Natural killer cell (primary cell): ENCODE measurements around the gene POMP. TPM values are rescaled to one million over a fixed set of nuclear protein-coding genes. Genes with fewer than 3 reads are reported as not detected.

Experiments used
- ATAC-seq, 3 donors: fragments of 150-1000 bp in 2 of 3; fragments of 200-7000 bp in 1 of 3; cut with Tn5 transposase; 1 replicate in 1 of 3; 2 replicates in 2 of 3; pipeline ENCODE4 v1.10.0; 2021; ENCODE audit warnings: mild to moderate bottlenecking in 2 of 3, moderate library complexity in 2 of 3
- DNase-seq, 2 donors: peaks; one replicate each; pipeline versions ENCODE4 v3.0.0 to v3.0.0-alpha.2; 2013 to 2021; ENCODE audit warnings: mixed read lengths in 1 of 2
- H3K27ac ChIP-seq: one replicate; pipeline ENCODE4 v1.5.1; 2013; ENCODE audit warnings: mild to moderate bottlenecking, low read length
- H3K27me3 ChIP-seq: one replicate; pipeline ENCODE4 v1.6.1; 2013; ENCODE audit warnings: low read length; ENCODE audit not compliant: control insufficient read depth, insufficient read depth
- H3K36me3 ChIP-seq: one replicate; pipeline ENCODE4 v1.6.1; 2013; ENCODE audit warnings: low read length; ENCODE audit not compliant: control insufficient read depth, insufficient read depth
- H3K4me1 ChIP-seq: one replicate; pipeline ENCODE4 v1.6.1; 2013; ENCODE audit warnings: low read length; ENCODE audit not compliant: control insufficient read depth, insufficient read depth
- H3K4me3 ChIP-seq: one replicate; pipeline ENCODE4 v1.5.1; 2013; ENCODE audit warnings: low read length
- H3K9me3 ChIP-seq: one replicate; pipeline ENCODE4 v1.6.1; 2013; ENCODE audit warnings: low read length; ENCODE audit not compliant: control insufficient read depth, insufficient read depth
- H3K27ac Mint-ChIP-seq, 2 donors: one replicate each; pipeline ENCODE4 v1.8.0; 2022; ENCODE audit warnings: mild to moderate bottlenecking in 2 of 2, mixed read lengths in 2 of 2, moderate library complexity in 1 of 2
- H3K27me3 Mint-ChIP-seq, 2 donors: one replicate each; pipeline ENCODE4 v1.8.0; 2022; ENCODE audit warnings: low read depth in 2 of 2, mixed read lengths in 2 of 2
- H3K36me3 Mint-ChIP-seq: one replicate; pipeline ENCODE4 v1.8.0; 2022; ENCODE audit warnings: mixed read lengths
- H3K4me1 Mint-ChIP-seq, 2 donors: one replicate each; pipeline ENCODE4 v1.8.0; 2022; ENCODE audit warnings: mixed read lengths in 2 of 2
- H3K4me3 Mint-ChIP-seq: one replicate; pipeline ENCODE4 v1.8.0; 2022; ENCODE audit warnings: mild to moderate bottlenecking, moderate library complexity, mixed read lengths
- H3K9me3 Mint-ChIP-seq, 2 donors: one replicate each; pipeline ENCODE4 v1.8.0; 2022; ENCODE audit warnings: mixed read lengths in 2 of 2
- CTCF ChIP-seq: fragments of 200-600 bp; IDR thresholded peaks from one replicate; pipeline ENCODE4 v1.8.0; 2022; ENCODE audit warnings: antibody characterized with exemption
- WGBS: methylation state at CpG from one replicate; pipeline ENCODE4 v1.1.7; 2013; ENCODE audit warnings: missing lambda C conversion rate; ENCODE audit not compliant: insufficient coverage; 5-methylcytosine and 5-hydroxymethylcytosine counted together
- intact Hi-C: fragments of 100-400 bp; cut with micrococcal nuclease; formaldehyde crosslinking; loops from one replicate; pipeline ENCODE4 v1.14.2; 2022
- total RNA-seq, 4 donors: library from RNA; stranded (reverse); fragments of 120-200 nt in 1 of 4; gene quantifications; one replicate each; pipeline versions ENCODE4 v1.2.3 to v1.2.4, GENCODE V29; 2013 to 2022

POMP gene
- total RNA-seq, 3 donors from 2014 or later (not counting 1 experiment from before 2014, with no cell fraction given), result 33.0 to 42.2 (median 36.0) TPM

- TF ChIP-seq CTCF, result no peak
- WGBS, result 78% methylated on average over 5 of the region's 9 CpGs
- H3K27me3 Mint-ChIP-seq, result no peaks in the 10 kb centered on the region
- H3K27ac Mint-ChIP-seq, result no peak overlapping the region
- peaks cover 95% of the 10 kb centered on the region for H3K36me3 ChIP-seq
- peaks cover 18 to 41% of the 10 kb centered on the region in 2 donors for H3K4me1 Mint-ChIP-seq
- no peak overlapping the region for H3K27ac ChIP-seq
- H3K9me3 ChIP-seq, result no peaks in the 10 kb centered on the region
- DNase-seq (no peak), ATAC-seq (no peak)
- peaks cover 42% of the 10 kb centered on the region for H3K36me3 Mint-ChIP-seq
- H3K9me3 Mint-ChIP-seq, result no peaks in the 10 kb centered on the region
- H3K4me3 ChIP-seq, result no peak overlapping the region
- no peaks in the 10 kb centered on the region for H3K27me3 ChIP-seq
- H3K4me1 ChIP-seq, result no peaks in the 10 kb centered on the region
- intact Hi-C loops, result no loop called here
- H3K4me3 Mint-ChIP-seq, result no peak overlapping the region
These were observed 8.1 kb downstream of the POMP start for GRCh38 chr13:28666897-28667488.

DNA sequence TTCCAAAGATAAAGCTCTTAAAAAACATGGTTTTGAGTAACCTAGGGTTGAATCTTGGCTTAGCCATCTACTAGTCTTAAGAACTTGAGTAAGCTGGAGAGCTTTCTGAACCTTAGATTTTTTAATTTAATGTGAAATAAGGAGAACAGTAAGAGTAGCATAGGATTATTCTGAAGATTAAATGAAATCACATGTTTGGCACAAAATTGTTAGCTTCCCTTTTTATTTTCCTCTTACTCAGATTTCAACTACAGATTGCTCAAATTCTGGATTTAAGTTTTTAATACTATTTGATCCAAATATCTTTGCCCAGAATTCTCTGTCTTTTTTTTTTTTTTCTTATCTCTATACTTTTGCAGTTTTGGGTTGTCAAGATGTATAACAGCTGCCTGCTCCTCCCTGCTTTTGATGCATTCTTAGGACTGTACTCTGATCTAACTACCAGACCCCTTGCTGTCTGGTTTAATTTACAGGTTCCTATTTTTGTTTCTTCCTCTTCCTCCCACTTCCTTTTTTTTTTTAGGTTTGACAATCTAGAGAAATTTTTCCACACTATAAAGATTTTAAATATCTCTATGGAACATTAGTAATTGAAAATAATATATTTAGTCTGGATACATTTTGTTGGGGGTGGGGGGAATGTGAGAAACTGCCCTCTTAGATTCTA is 12.3 kb downstream of the POMP start:
- no peak overlapping the region for H3K4me3 ChIP-seq
- Mint-ChIP-seq H3K9me3 (no peaks in the 10 kb centered on the region), H3K27me3 (no peaks in the 10 kb centered on the region), H3K36me3 (peaks cover 42% of the 10 kb centered on the region), H3K4me1 (peaks cover 16 to 30% of the 10 kb centered on the region in 2 donors), H3K27ac (peak overlapping the region in 1 of 2 donors; percentile 30), H3K4me3 (no peak overlapping the region)
- H3K9me3 ChIP-seq, result no peaks in the 10 kb centered on the region
- no peaks in the 10 kb centered on the region for H3K4me1 ChIP-seq
- ATAC-seq, result no peak
- H3K36me3 ChIP-seq, result peaks cover 90% of the 10 kb centered on the region
- H3K27ac ChIP-seq, result no peak overlapping the region
- TF ChIP-seq CTCF, result no peak
- intact Hi-C loops, result no loop called here
- DNase-seq, result no peak
- H3K27me3 ChIP-seq, result no peaks in the 10 kb centered on the region

- H3K4me3 Mint-ChIP-seq, result no peak overlapping the region
- DNase-seq (no peak), ATAC-seq (no peak)
- H3K27ac ChIP-seq, result no peak overlapping the region
- H3K4me3 ChIP-seq, result no peak overlapping the region
- no peaks in the 10 kb centered on the region for H3K27me3 ChIP-seq
- no peaks in the 10 kb centered on the region for H3K4me1 ChIP-seq
- intact Hi-C loops, result no loop called here
- H3K36me3 ChIP-seq, result peaks cover 56% of the 10 kb centered on the region
- H3K36me3 Mint-ChIP-seq, result peaks cover 21% of the 10 kb centered on the region
- peaks cover 6 to 10% of the 10 kb centered on the region in 2 donors for H3K4me1 Mint-ChIP-seq
- no peaks in the 10 kb centered on the region for H3K27me3 Mint-ChIP-seq
- 100% methylated on average over 1 of the region's 1 CpG for WGBS
- no peaks in the 10 kb centered on the region for H3K9me3 Mint-ChIP-seq
- H3K27ac Mint-ChIP-seq, result no peak overlapping the region
- no peaks in the 10 kb centered on the region for H3K9me3 ChIP-seq
- no peak for TF ChIP-seq CTCF
These were observed 19.9 kb downstream of the POMP start for GRCh38 chr13:28678809-28679208.
